H1 (cell line): ENCODE results near the gene TNFRSF14. TPM values are rescaled to one million over a fixed set of nuclear protein-coding genes. Genes with fewer than 3 reads are reported as not detected.

Source experiments
- CTCF ChIA-PET: fragments of 300-600 bp; sonication (Branson Sonifier 250); formaldehyde crosslinking; loops from one replicate; lab custom pipeline; 2021; ENCODE audit not compliant: partially characterized antibody; lab: Charles Lee
- POLR2A ChIA-PET: fragments of 300-600 bp; sonication (Branson Sonifier 250); formaldehyde crosslinking; loops from one replicate; lab custom pipeline; 2021; ENCODE audit warnings: inconsistent platforms; ENCODE audit not compliant: partially characterized antibody; lab: Charles Lee
- DNase-seq, 2 experiments: peaks; one replicate each; pipeline versions ENCODE4 v3.0.0 to v3.0.0-alpha.2; 2010 to 2022; ENCODE audit warnings: low spot score in 2 of 2, low read depth in 1 of 2, mixed read lengths in 1 of 2
- FAIRE-seq: peaks from 2 replicates; lab custom pipeline; 2011; peaks lifted over from hg19 to GRCh38; lab: Jason Lieb, UNC
- H2AFZ ChIP-seq: 2 replicates; pipeline ENCODE4 v1.8.1; 2012; ENCODE audit warnings: low read length, inconsistent platforms
- H2AK5ac ChIP-seq: 2 replicates; pipeline ENCODE4 v1.6.1; 2013; ENCODE audit warnings: low read depth, low read length
- H2BK120ac ChIP-seq: replicated peaks from 2 replicates; pipeline ENCODE3; 2013; ENCODE audit warnings: low read depth, low read length, inconsistent platforms
- H2BK12ac ChIP-seq: 2 replicates; pipeline ENCODE4 v1.6.1; 2013; ENCODE audit warnings: low read depth, low read length
- H2BK15ac ChIP-seq: 2 replicates; pipeline ENCODE4 v1.6.1; 2013; ENCODE audit warnings: low read length
- H2BK20ac ChIP-seq: 2 replicates; pipeline ENCODE4 v1.6.1; 2013; ENCODE audit warnings: low read length
- H2BK5ac ChIP-seq: 2 replicates; pipeline ENCODE4 v1.6.1; 2013; ENCODE audit warnings: low read depth, low read length
- H3K14ac ChIP-seq: 2 replicates; pipeline ENCODE4 v1.6.1; 2013; ENCODE audit warnings: inconsistent platforms; ENCODE audit not compliant: insufficient read length
- H3K18ac ChIP-seq: 2 replicates; pipeline ENCODE4 v1.6.1; 2013; ENCODE audit warnings: low read length; ENCODE audit errors: extremely low read depth
- H3K23ac ChIP-seq: 2 replicates; pipeline ENCODE4 v1.6.1; 2013; ENCODE audit warnings: inconsistent platforms; ENCODE audit not compliant: insufficient read length
- H3K23me2 ChIP-seq: 2 replicates; pipeline ENCODE4 v1.6.1; 2013; ENCODE audit warnings: low read depth, low read length
- H3K27ac ChIP-seq: 2 replicates; pipeline ENCODE4 v1.6.1; 2011; ENCODE audit warnings: low read depth, low read length, inconsistent platforms
- H3K27me3 ChIP-seq, 4 experiments: replicated peaks in 1 of 4; 1 replicate in 1 of 4; 2 replicates in 3 of 4; pipeline versions ENCODE4 v1.6.1 to v1.8.1; 2011 to 2013; ENCODE audit warnings: low read length in 3 of 4, mild to moderate bottlenecking in 3 of 4, inconsistent platforms in 2 of 4, mixed read lengths in 2 of 4, moderate library complexity in 1 of 4; ENCODE audit not compliant: control insufficient read depth in 3 of 4, insufficient read depth in 3 of 4; ENCODE audit errors: extremely low read depth in 1 of 4
- H3K36me3 ChIP-seq, 4 experiments: 2 replicates each; pipeline versions ENCODE4 v1.6.1 to v1.8.1; 2011 to 2013; ENCODE audit warnings: mild to moderate bottlenecking in 4 of 4, low read length in 3 of 4, moderate library complexity in 2 of 4, control low read depth in 1 of 4, inconsistent platforms in 1 of 4; ENCODE audit not compliant: insufficient read depth in 4 of 4, control insufficient read depth in 2 of 4
- H3K4ac ChIP-seq: replicated peaks from 2 replicates; pipeline ENCODE3; 2013; ENCODE audit warnings: low read length, low read depth, mixed read lengths, inconsistent platforms; ENCODE audit not compliant: insufficient read length
- H3K4me1 ChIP-seq, 4 experiments: replicated peaks in 1 of 4; 1 replicate in 1 of 4; 2 replicates in 3 of 4; pipeline versions ENCODE4 v1.6.1 to v1.8.1; 2011 to 2013; ENCODE audit warnings: low read length in 3 of 4, inconsistent platforms in 2 of 4, mixed read lengths in 1 of 4; ENCODE audit not compliant: insufficient read depth in 4 of 4, control insufficient read depth in 3 of 4
- H3K4me2 ChIP-seq, 2 experiments: 2 replicates each; pipeline versions ENCODE4 v1.6.1 to v1.8.1; 2011 to 2013; ENCODE audit warnings: low read depth in 2 of 2, low read length in 2 of 2, control low read depth in 1 of 2, inconsistent platforms in 1 of 2, mild to moderate bottlenecking in 1 of 2; ENCODE audit not compliant: insufficient read depth in 1 of 2
- H3K4me3 ChIP-seq, 4 experiments: fragments of 200-600, 300-600 bp in 1 of 4; sonication (generic), shearing (Covaris generic), sonication (Bioruptor Twin) in 1 of 4; 2 replicates each; pipeline versions ENCODE4 v1.5.1 to v1.8.1; 2011 to 2016; ENCODE audit warnings: low read length in 4 of 4, low read depth in 3 of 4, control low read depth in 2 of 4, inconsistent platforms in 2 of 4, mild to moderate bottlenecking in 2 of 4, mixed read lengths in 1 of 4, moderate library complexity in 1 of 4; ENCODE audit not compliant: insufficient read depth in 2 of 4; ENCODE audit errors: extremely low read depth in 1 of 4
- H3K56ac ChIP-seq: replicated peaks from 2 replicates; pipeline ENCODE3; 2013; ENCODE audit warnings: low read depth, mild to moderate bottlenecking, mixed read lengths, low read length, inconsistent platforms; ENCODE audit not compliant: insufficient read length
- H3K79me1 ChIP-seq: 2 replicates; pipeline ENCODE4 v1.6.1; 2013; ENCODE audit warnings: low read depth, low read length, control low read depth
- H3K79me2 ChIP-seq, 2 experiments: 2 replicates each; pipeline versions ENCODE4 v1.6.1 to v1.8.1; 2012 to 2013; ENCODE audit warnings: low read length in 2 of 2, mild to moderate bottlenecking in 2 of 2, inconsistent platforms in 1 of 2; ENCODE audit not compliant: insufficient read depth in 2 of 2, control insufficient read depth in 1 of 2
- H3K9ac ChIP-seq, 4 experiments: replicated peaks in 1 of 4; 1 replicate in 1 of 4; 2 replicates in 3 of 4; pipeline versions ENCODE4 v1.6.1 to v1.8.1; 2011 to 2013; ENCODE audit warnings: low read depth in 3 of 4, low read length in 3 of 4, control low read depth in 2 of 4, mild to moderate bottlenecking in 2 of 4, moderate library complexity in 2 of 4, inconsistent platforms in 1 of 4; ENCODE audit errors: extremely low read depth in 1 of 4
- H3K9me3 ChIP-seq, 2 experiments: 2 replicates each; pipeline versions ENCODE4 v1.6.1 to v1.8.1; 2012 to 2013; ENCODE audit warnings: mild to moderate bottlenecking in 2 of 2, moderate library complexity in 2 of 2, control low read depth in 1 of 2, inconsistent platforms in 1 of 2, low read depth in 1 of 2, low read length in 1 of 2, mixed read lengths in 1 of 2; ENCODE audit not compliant: insufficient read depth in 2 of 2
- H4K20me1 ChIP-seq, 2 experiments: replicated peaks in 1 of 2; 2 replicates each; pipeline versions ENCODE3 to v1.8.1; 2011 to 2013; ENCODE audit warnings: inconsistent platforms in 2 of 2, low read length in 2 of 2, mild to moderate bottlenecking in 1 of 2; ENCODE audit not compliant: insufficient read depth in 2 of 2, control insufficient read depth in 1 of 2
- H4K5ac ChIP-seq: 2 replicates; pipeline ENCODE4 v1.6.1; 2013; ENCODE audit warnings: low read length, low read depth, mixed read lengths, inconsistent platforms; ENCODE audit not compliant: insufficient read length
- H4K8ac ChIP-seq: 2 replicates; pipeline ENCODE4 v1.8.0; 2013; ENCODE audit warnings: mild to moderate bottlenecking, moderate library complexity, low read length, inconsistent platforms; ENCODE audit not compliant: insufficient read depth; ENCODE audit errors: extremely low read depth
- H4K91ac ChIP-seq: replicated peaks from 2 replicates; pipeline ENCODE3; 2013; ENCODE audit warnings: low read length, mixed read lengths, inconsistent platforms; ENCODE audit not compliant: insufficient read length
- CHD1 ChIP-seq: IDR thresholded peaks from 2 replicates; pipeline ENCODE4 v1.6.1; 2012; ENCODE audit warnings: low read depth, low read length, improper control_type of control experiment
- HDAC6 ChIP-seq: IDR thresholded peaks from one replicate; pipeline ENCODE4 v1.7.1; 2012; ENCODE audit warnings: low read depth, mild to moderate bottlenecking, inconsistent platforms, low read length, moderate library complexity
- POU5F1 ChIP-seq: IDR thresholded peaks from 2 replicates; pipeline ENCODE4 v1.6.1; 2011; ENCODE audit warnings: low read depth, mild to moderate bottlenecking, low read length, moderate library complexity
- WGBS, 2 experiments: shearing (Covaris generic) in 1 of 2; methylation state at CpG; one replicate each; pipeline versions ENCODE4 v1.1.6 to v1.1.7; 2013 to 2015; ENCODE audit warnings: low lambda C conversion rate in 2 of 2, mixed read lengths in 2 of 2, inconsistent platforms in 1 of 2, low coverage in 1 of 2, missing lambda C conversion rate in 1 of 2; ENCODE audit not compliant: insufficient replicate concordance in 2 of 2, insufficient coverage in 1 of 2, insufficient read length in 1 of 2; ENCODE audit errors: extremely low coverage in 1 of 2, missing lambda C conversion rate in 1 of 2; 5-methylcytosine and 5-hydroxymethylcytosine counted together
- polyA plus RNA-seq, 7 experiments: library from polyadenylated mRNA; depleted of rRNA in 3 of 7; stranded (reverse) in 5 of 7; unstranded in 2 of 7; fragments of >200 nt in 5 of 7; fragments of 200-250 nt in 2 of 7; gene quantifications; 1 replicate in 5 of 7; 2 replicates in 1 of 7; 4 replicates in 1 of 7; pipeline versions ENCODE4 v1.2.1 to v1.2.3, GENCODE V29; 2011 to 2013; ENCODE audit warnings: missing spikeins in 2 of 7, mixed read lengths in 2 of 7
- total RNA-seq: library from RNA; stranded (reverse); fragmentation: NEBNext Ultra II Directional; extraction: Animal tissue kit (Norgen Biotek cat#: 25700); gene quantifications from 2 replicates; pipeline ENCODE4 v1.2.1, GENCODE V29; 2021

The TNFRSF14 gene
- total and polyA plus RNA-seq, 2 of the 8 experiments (the other 6 are each of a cell fraction or from before 2014, with no cell fraction given), result 0.36 to 0.50 TPM

- Histone ChIP-seq H3K4me3 (no peak overlapping the region), H4K91ac (no peak overlapping the region), H3K4ac (no peak overlapping the region), H3K9ac (no peak overlapping the region), H4K8ac (no peak overlapping the region), H4K5ac (no peak overlapping the region), H3K56ac (no peak overlapping the region), H3K27me3 (no peaks in the 10 kb centered on the region), H3K36me3 (peaks cover 18 to 54% (median 35%) of the 10 kb centered on the region in 4 experiments; a peak in 7 of 8 replicates), H2BK5ac (no peak overlapping the region), H2BK20ac (no peak overlapping the region), H2AK5ac (no peak overlapping the region), H3K4me2 (no peak overlapping the region), H3K27ac (no peak overlapping the region), H2BK120ac (no peak overlapping the region), H3K18ac (no peak overlapping the region), H3K9me3 (no peaks in the 10 kb centered on the region), H2BK15ac (no peak overlapping the region), H3K23ac (no peak overlapping the region), H3K79me2 (peaks cover 4 to 25% of the 10 kb centered on the region in 2 experiments; a peak in 2 of 4 replicates), H2BK12ac (no peak overlapping the region), H4K20me1 (peaks cover 21 to 35% of the 10 kb centered on the region in 2 experiments), H2AFZ (no peak overlapping the region), H3K79me1 (peaks cover 18% of the 10 kb centered on the region), H3K14ac (no peak overlapping the region), H3K23me2 (no peaks in the 10 kb centered on the region), H3K4me1 (peaks cover 0 to 4% (median 1%) of the 10 kb centered on the region in 4 experiments; a peak in 2 of 7 replicates)
- DNase-seq (no peak), FAIRE-seq (no peak)
- 94% methylated on average over 15 of the region's 25 CpGs; no CpG with 5 or more reads in 1 of the 2 experiments for WGBS, 2 experiments
- no peak for TF ChIP-seq POU5F1
- TF ChIP-seq CHD1, result no peak
- no peak for TF ChIP-seq HDAC6
- ChIA-PET POLR2A (interaction anchor here (0.6 to 1.5 kb wide), 4 partner anchors 13 to 266 kb away, joined by 3 to 8 read pairs (median 4); no protein-coding TSS in a partner anchor), CTCF (interaction anchor here (0.6 to 4.6 kb wide), 10 partner anchors 9 to 973 kb away, joined by 3 to 16 read pairs (median 3); no protein-coding TSS in a partner anchor)
Measured at GRCh38 chr1:2519029-2519685, 37.0 kb upstream of the TNFRSF14 start.
